GM12878 (cell line): ENCODE results near the gene TAOK2. TPM values are rescaled to one million over a fixed set of nuclear protein-coding genes. Genes with fewer than 3 reads are reported as not detected.

Experiments used
- ATAC-seq: fragments of 200-7000 bp; cut with Tn5 transposase; 3 replicates; pipeline ENCODE4 v1.9.1; 2020; ENCODE audit warnings: mild to moderate bottlenecking, moderate library complexity
- BruUV-seq: library from RNA; stranded (reverse); fragments of 400-500 nt; replicated peaks from 2 replicates; lab custom pipeline; 2021; lab: Mats Ljungman, UMichigan
- CTCF ChIA-PET: fragments of 300-600 bp; sonication (Branson Sonifier 250); formaldehyde crosslinking; extraction: SDS; loops from one replicate; lab custom pipeline; 2021; ENCODE audit warnings: inconsistent platforms; lab: Yijun Ruan, JAX
- POLR2A ChIA-PET: fragments of 350-600 bp; formaldehyde crosslinking; extraction: SDS; loops from one replicate; lab custom pipeline; 2021; ENCODE audit warnings: inconsistent platforms; lab: Charles Lee
- RAD21 ChIA-PET: fragments of 300-600 bp; sonication (Branson Sonifier 250); formaldehyde crosslinking; loops from one replicate; lab custom pipeline; 2023; ENCODE audit warnings: antibody characterized with exemption; ENCODE audit not compliant: unreplicated experiment; lab: Charles Lee
- SMC1A ChIA-PET: fragments of 300-600 bp; sonication (Branson Sonifier 250); formaldehyde crosslinking; loops from one replicate; lab custom pipeline; 2023; ENCODE audit not compliant: unreplicated experiment, uncharacterized antibody; lab: Charles Lee
- DNase-seq: peaks from one replicate; pipeline ENCODE4 v3.0.0-alpha.2; 2011; ENCODE audit warnings: low read depth, low spot score
- FAIRE-seq: peaks from 3 replicates; lab custom pipeline; 2011; peaks lifted over from hg19 to GRCh38; lab: Jason Lieb, UNC
- H2AFZ ChIP-seq: 2 replicates; pipeline ENCODE4 v1.6.0; 2011; ENCODE audit warnings: low read depth, low read length, control low read depth; ENCODE audit not compliant: control insufficient read depth
- H3K27ac ChIP-seq: 2 replicates; pipeline ENCODE4 v1.5.1; 2011; ENCODE audit warnings: control low read depth; ENCODE audit not compliant: control insufficient read depth, insufficient read depth
- H3K27me3 ChIP-seq, 2 experiments: replicated peaks in 1 of 2; 2 replicates each; pipeline versions ENCODE4 v1.6.0 to v1.6.1; 2011; ENCODE audit warnings: low read length in 1 of 2; ENCODE audit not compliant: control insufficient read depth in 2 of 2, insufficient read depth in 2 of 2
- H3K36me3 ChIP-seq, 2 experiments: 2 replicates each; pipeline ENCODE4 v1.5.1; 2011; ENCODE audit warnings: low read length in 1 of 2; ENCODE audit not compliant: control insufficient read depth in 2 of 2, insufficient read depth in 2 of 2
- H3K4me1 ChIP-seq: 2 replicates; pipeline ENCODE4 v1.6.1; 2011; ENCODE audit warnings: mild to moderate bottlenecking, low read length, moderate library complexity, mixed read lengths; ENCODE audit not compliant: control insufficient read depth, insufficient read depth
- H3K4me2 ChIP-seq: 2 replicates; pipeline ENCODE4 v1.6.0; 2011; ENCODE audit warnings: control low read depth; ENCODE audit not compliant: control insufficient read depth, insufficient read depth
- H3K4me3 ChIP-seq: fragments of 200-600 bp; sonication (generic); 2 replicates; pipeline ENCODE4 v1.5.1; 2016
- H3K79me2 ChIP-seq: 2 replicates; pipeline ENCODE4 v1.6.0; 2011; ENCODE audit warnings: low read length; ENCODE audit not compliant: control insufficient read depth, insufficient read depth
- H3K9ac ChIP-seq: 2 replicates; pipeline ENCODE4 v1.8.0; 2011; ENCODE audit warnings: low read length, control low read depth, mixed read lengths; ENCODE audit not compliant: control insufficient read depth, insufficient read depth
- H3K9me3 ChIP-seq: replicated peaks from 3 replicates; pipeline ENCODE4 v1.5.1; 2011; ENCODE audit warnings: mild to moderate bottlenecking, low read length; ENCODE audit not compliant: control insufficient read depth, insufficient read depth
- H4K20me1 ChIP-seq: 2 replicates; pipeline ENCODE4 v1.6.0; 2011; ENCODE audit not compliant: control insufficient read depth, insufficient read depth
- CBX3 ChIP-seq: fragments of 200-600 bp; sonication (generic); IDR thresholded peaks from 2 replicates; pipeline ENCODE4 v1.6.1; 2016; ENCODE audit warnings: low read depth, borderline replicate concordance
- EZH2 ChIP-seq: IDR thresholded peaks from 2 replicates; pipeline ENCODE4 v1.6.1; 2012; ENCODE audit warnings: low read depth, mild to moderate bottlenecking, control low read depth, inconsistent platforms, low read length, borderline replicate concordance; ENCODE audit not compliant: control insufficient read depth
- IKZF1 ChIP-seq: fragments of 450-650 bp; conservative IDR thresholded peaks from 2 replicates; pipeline ENCODE4 v1.6.1; 2017; ENCODE audit warnings: antibody characterized with exemption, mild to moderate bottlenecking
- MXI1 ChIP-seq: fragments of 150-350 bp; IDR thresholded peaks from 2 replicates; pipeline ENCODE4 v1.6.1; 2011; ENCODE audit warnings: low read depth, mild to moderate bottlenecking, inconsistent platforms, low read length, improper control_type of control experiment
- TARDBP ChIP-seq: IDR thresholded peaks from 2 replicates; pipeline ENCODE4 v1.6.1; 2016; ENCODE audit warnings: borderline replicate concordance
- TCF3 ChIP-seq: IDR thresholded peaks from 2 replicates; pipeline ENCODE4 v1.6.1; 2012; ENCODE audit warnings: low read depth, mild to moderate bottlenecking, low read length, borderline replicate concordance; ENCODE audit not compliant: insufficient read depth
- WGBS: methylation state at CpG from one replicate; pipeline ENCODE4 v1.1.6; 2016; ENCODE audit warnings: low lambda C conversion rate; ENCODE audit not compliant: insufficient replicate concordance, insufficient coverage; ENCODE audit errors: missing lambda C conversion rate; 5-methylcytosine and 5-hydroxymethylcytosine counted together
- in situ Hi-C: fragments of 300-500 bp; cut with MboI; formaldehyde crosslinking; loops from 9 replicates; pipeline ENCODE4 v1.14.3; 2018; ENCODE audit warnings: mixed read lengths
- intact Hi-C: fragments of 100-400 bp; cut with micrococcal nuclease; formaldehyde crosslinking; loops from one replicate; pipeline ENCODE4 v1.14.2; 2022; ENCODE audit not compliant: unreplicated experiment
- polyA plus RNA-seq, 11 experiments: library from polyadenylated mRNA; depleted of rRNA in 4 of 11; unstranded in 6 of 11; stranded (reverse) in 5 of 11; fragments of >200 nt; fragmentation: Nextera tagmentation in 4 of 11; fragmentation: Illumina TruSeq in 1 of 11; extraction: Ambion mirVana in 4 of 11; extraction: Trizol in 1 of 11; gene quantifications; 1 replicate in 1 of 11; 2 replicates in 10 of 11; pipeline versions ENCODE4 v1.2.1 to v1.2.3, GENCODE V29; 2011 to 2016; ENCODE audit warnings: inconsistent platforms in 2 of 11, missing spikeins in 2 of 11, low read depth in 1 of 11
- total RNA-seq, 4 experiments: library from RNA; depleted of rRNA in 3 of 4; stranded (reverse); fragments of >200 nt in 3 of 4; fragmentation: Illumina TruSeq in 1 of 4; extraction: Trizol in 1 of 4; gene quantifications; 2 replicates each; pipeline versions ENCODE4 v1.2.1 to v1.2.3, GENCODE V29; 2013 to 2021
- TF ChIP-seq, protein P1 (sequence below): fragments of 450-650 bp; IDR thresholded peaks from 2 replicates; pipeline ENCODE4 v1.6.1; 2017; ENCODE audit warnings: antibody characterized with exemption, mild to moderate bottlenecking, moderate library complexity
- TF ChIP-seq, protein P2 (sequence below), 3 experiments: IDR thresholded peaks in 2 of 3; conservative IDR thresholded peaks in 1 of 3; 2 replicates each; pipeline ENCODE4 v1.5.1; 2011; ENCODE audit warnings: low read depth in 3 of 3, low read length in 3 of 3, mild to moderate bottlenecking in 3 of 3, control low read depth in 2 of 3, moderate library complexity in 2 of 3, inconsistent platforms in 1 of 3, mixed read lengths in 1 of 3; ENCODE audit not compliant: control insufficient read depth in 2 of 3, insufficient read depth in 1 of 3; ENCODE audit errors: extremely low read depth in 1 of 3
- TF ChIP-seq, protein P3 (sequence below): fragments of 450-650 bp; IDR thresholded peaks from 2 replicates; pipeline ENCODE4 v1.6.1; 2017; ENCODE audit warnings: mild to moderate bottlenecking, moderate library complexity

Gene TAOK2
- total and polyA plus RNA-seq, 10 of the 15 experiments (the other 5 are each of a cell fraction or from before 2014, with no cell fraction given), result 0.14 to 40.2 (median 11.6) TPM

DNA sequence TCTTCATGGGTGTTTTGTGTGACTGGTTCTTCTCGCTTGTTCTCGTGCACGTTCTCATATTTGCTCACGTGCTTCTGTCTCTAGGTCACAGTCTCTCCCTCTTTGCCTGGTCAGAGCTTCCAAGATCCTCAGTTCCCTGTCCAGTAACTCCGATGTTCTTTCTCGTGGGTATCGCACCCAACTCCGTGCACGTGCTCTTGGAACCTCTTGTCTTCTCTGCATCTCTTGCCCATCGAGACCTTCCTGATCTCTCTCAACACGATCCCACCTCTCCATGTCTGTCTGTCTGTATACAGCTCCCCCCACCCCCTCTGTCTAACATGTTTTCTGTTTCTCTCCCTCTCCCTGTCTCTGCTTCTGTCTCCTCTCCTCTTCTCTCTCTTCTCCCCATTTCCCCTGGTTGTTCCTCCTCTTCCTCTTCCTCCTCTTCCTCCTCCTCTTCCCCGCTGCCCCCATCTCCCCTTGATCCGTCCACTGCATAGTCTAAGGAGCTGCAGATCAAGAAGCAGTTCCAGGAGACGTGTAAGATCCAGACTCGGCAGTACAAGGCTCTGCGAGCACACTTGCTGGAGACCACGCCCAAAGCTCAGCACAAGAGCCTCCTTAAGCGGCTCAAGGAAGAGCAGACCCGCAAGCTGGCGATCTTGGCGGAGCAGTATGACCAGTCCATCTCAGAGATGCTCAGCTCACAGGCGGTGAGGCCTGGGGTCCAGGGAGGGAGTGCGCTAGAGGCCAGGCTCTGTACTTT, 15.6 kb downstream of the TAOK2 start:
- no TSS peak for BruUV-seq
- Histone ChIP-seq H3K9ac (no peak overlapping the region), H3K36me3 (peaks cover 15 to 41% of the 10 kb centered on the region in 2 experiments; a peak in 3 of 4 replicates), H3K4me1 (no peaks in the 10 kb centered on the region), H3K4me3 (no peak overlapping the region), H3K27ac (no peak overlapping the region), H3K27me3 (no peaks in the 10 kb centered on the region), H2AFZ (no peak overlapping the region), H4K20me1 (no peaks in the 10 kb centered on the region), H3K4me2 (no peak overlapping the region), H3K79me2 (no peaks in the 10 kb centered on the region)
- 86% methylated on average over 23 of the region's 23 CpGs for WGBS
- no peak for ATAC-seq
- in situ Hi-C loops, result no loop called here
- intact Hi-C loops, result no loop called here
- SMC1A ChIA-PET, result no interaction called here
- CTCF ChIA-PET, result interaction anchor here (1.1 kb wide), 1 partner anchor 13 kb away, joined by 4 read pairs; no protein-coding TSS in a partner anchor
- POLR2A ChIA-PET, result interaction anchor here (0.6 to 1.3 kb wide), 3 partner anchors 12 to 27 kb away, joined by 3 read pairs; partner anchors contain the start of genes TAOK2 and TMEM219
- FAIRE-seq, result no peak
- RAD21 ChIA-PET, result no interaction called here
- DNase-seq, result no peak
- TF ChIP-seq TCF3, result no peak
- TF ChIP-seq, protein P1, sequence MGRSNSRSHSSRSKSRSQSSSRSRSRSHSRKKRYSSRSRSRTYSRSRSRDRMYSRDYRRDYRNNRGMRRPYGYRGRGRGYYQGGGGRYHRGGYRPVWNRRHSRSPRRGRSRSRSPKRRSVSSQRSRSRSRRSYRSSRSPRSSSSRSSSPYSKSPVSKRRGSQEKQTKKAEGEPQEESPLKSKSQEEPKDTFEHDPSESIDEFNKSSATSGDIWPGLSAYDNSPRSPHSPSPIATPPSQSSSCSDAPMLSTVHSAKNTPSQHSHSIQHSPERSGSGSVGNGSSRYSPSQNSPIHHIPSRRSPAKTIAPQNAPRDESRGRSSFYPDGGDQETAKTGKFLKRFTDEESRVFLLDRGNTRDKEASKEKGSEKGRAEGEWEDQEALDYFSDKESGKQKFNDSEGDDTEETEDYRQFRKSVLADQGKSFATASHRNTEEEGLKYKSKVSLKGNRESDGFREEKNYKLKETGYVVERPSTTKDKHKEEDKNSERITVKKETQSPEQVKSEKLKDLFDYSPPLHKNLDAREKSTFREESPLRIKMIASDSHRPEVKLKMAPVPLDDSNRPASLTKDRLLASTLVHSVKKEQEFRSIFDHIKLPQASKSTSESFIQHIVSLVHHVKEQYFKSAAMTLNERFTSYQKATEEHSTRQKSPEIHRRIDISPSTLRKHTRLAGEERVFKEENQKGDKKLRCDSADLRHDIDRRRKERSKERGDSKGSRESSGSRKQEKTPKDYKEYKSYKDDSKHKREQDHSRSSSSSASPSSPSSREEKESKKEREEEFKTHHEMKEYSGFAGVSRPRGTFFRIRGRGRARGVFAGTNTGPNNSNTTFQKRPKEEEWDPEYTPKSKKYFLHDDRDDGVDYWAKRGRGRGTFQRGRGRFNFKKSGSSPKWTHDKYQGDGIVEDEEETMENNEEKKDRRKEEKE, result no peak
- TF ChIP-seq MXI1, result no peak
- TF ChIP-seq TARDBP, result no peak
- no peak for TF ChIP-seq EZH2
- TF ChIP-seq, protein P2, sequence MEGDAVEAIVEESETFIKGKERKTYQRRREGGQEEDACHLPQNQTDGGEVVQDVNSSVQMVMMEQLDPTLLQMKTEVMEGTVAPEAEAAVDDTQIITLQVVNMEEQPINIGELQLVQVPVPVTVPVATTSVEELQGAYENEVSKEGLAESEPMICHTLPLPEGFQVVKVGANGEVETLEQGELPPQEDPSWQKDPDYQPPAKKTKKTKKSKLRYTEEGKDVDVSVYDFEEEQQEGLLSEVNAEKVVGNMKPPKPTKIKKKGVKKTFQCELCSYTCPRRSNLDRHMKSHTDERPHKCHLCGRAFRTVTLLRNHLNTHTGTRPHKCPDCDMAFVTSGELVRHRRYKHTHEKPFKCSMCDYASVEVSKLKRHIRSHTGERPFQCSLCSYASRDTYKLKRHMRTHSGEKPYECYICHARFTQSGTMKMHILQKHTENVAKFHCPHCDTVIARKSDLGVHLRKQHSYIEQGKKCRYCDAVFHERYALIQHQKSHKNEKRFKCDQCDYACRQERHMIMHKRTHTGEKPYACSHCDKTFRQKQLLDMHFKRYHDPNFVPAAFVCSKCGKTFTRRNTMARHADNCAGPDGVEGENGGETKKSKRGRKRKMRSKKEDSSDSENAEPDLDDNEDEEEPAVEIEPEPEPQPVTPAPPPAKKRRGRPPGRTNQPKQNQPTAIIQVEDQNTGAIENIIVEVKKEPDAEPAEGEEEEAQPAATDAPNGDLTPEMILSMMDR (IDR thresholded peaks at IDR 0.05 in 2 of 3, conservative IDR thresholded peaks at IDR 0.05 in 1 of 3; ENCODE audit: control insufficient read depth in 2 of 3, extremely low read depth in 1 of 3, insufficient read depth in 1 of 3, low read depth in 3 of 3, low read length in 3 of 3), result no peak
- TF ChIP-seq, protein P3, sequence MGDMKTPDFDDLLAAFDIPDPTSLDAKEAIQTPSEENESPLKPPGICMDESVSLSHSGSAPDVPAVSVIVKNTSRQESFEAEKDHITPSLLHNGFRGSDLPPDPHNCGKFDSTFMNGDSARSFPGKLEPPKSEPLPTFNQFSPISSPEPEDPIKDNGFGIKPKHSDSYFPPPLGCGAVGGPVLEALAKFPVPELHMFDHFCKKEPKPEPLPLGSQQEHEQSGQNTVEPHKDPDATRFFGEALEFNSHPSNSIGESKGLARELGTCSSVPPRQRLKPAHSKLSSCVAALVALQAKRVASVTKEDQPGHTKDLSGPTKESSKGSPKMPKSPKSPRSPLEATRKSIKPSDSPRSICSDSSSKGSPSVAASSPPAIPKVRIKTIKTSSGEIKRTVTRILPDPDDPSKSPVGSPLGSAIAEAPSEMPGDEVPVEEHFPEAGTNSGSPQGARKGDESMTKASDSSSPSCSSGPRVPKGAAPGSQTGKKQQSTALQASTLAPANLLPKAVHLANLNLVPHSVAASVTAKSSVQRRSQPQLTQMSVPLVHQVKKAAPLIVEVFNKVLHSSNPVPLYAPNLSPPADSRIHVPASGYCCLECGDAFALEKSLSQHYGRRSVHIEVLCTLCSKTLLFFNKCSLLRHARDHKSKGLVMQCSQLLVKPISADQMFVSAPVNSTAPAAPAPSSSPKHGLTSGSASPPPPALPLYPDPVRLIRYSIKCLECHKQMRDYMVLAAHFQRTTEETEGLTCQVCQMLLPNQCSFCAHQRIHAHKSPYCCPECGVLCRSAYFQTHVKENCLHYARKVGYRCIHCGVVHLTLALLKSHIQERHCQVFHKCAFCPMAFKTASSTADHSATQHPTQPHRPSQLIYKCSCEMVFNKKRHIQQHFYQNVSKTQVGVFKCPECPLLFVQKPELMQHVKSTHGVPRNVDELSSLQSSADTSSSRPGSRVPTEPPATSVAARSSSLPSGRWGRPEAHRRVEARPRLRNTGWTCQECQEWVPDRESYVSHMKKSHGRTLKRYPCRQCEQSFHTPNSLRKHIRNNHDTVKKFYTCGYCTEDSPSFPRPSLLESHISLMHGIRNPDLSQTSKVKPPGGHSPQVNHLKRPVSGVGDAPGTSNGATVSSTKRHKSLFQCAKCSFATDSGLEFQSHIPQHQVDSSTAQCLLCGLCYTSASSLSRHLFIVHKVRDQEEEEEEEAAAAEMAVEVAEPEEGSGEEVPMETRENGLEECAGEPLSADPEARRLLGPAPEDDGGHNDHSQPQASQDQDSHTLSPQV, result no peak
- no peak for TF ChIP-seq IKZF1
- TF ChIP-seq CBX3, result no peak
- TF ChIP-seq, all 136 proteins: peak for 0
- H3K9me3 ChIP-seq, result no peaks in the 10 kb centered on the region
